Activated T-cell treated with anti-CD3 and anti-CD28 coated beads, Interleukin-2, amount 50 U/mL, for 4 hours (primary cell): ENCODE measurements around the gene OR2AP1. TPM values are rescaled to one million over a fixed set of nuclear protein-coding genes. Genes with fewer than 3 reads are reported as not detected.

Experiments
- ATAC-seq, 2 donors: fragments of 200-7000 bp; cut with Tn5 transposase; one replicate each; pipeline ENCODE4 v1.10.0; 2021
- DNase-seq: peaks from one replicate; pipeline ENCODE4 v3.0.0-alpha.2; 2020
- H3K27me3 Mint-ChIP-seq: one replicate; pipeline ENCODE4 v1.8.0; 2021; ENCODE audit warnings: low read depth, mixed read lengths
- H3K36me3 Mint-ChIP-seq: one replicate; pipeline ENCODE4 v1.8.0; 2022; ENCODE audit warnings: mixed read lengths; ENCODE audit not compliant: insufficient read depth
- H3K4me1 Mint-ChIP-seq: one replicate; pipeline ENCODE4 v1.8.0; 2021; ENCODE audit warnings: low read depth, mixed read lengths
- H3K4me3 Mint-ChIP-seq: one replicate; pipeline ENCODE4 v1.8.0; 2021; ENCODE audit warnings: mild to moderate bottlenecking, moderate library complexity, mixed read lengths
- H3K9me3 Mint-ChIP-seq: one replicate; pipeline ENCODE4 v1.8.0; 2021; ENCODE audit warnings: mixed read lengths
- total RNA-seq, 3 donors: library from RNA; stranded (reverse); gene quantifications; one replicate each; pipeline ENCODE4 v1.2.1, GENCODE V29; 2021

The OR2AP1 gene
- total RNA-seq, 3 donors from 2014 or later, result 0.15 TPM; not detected in 2

DNA sequence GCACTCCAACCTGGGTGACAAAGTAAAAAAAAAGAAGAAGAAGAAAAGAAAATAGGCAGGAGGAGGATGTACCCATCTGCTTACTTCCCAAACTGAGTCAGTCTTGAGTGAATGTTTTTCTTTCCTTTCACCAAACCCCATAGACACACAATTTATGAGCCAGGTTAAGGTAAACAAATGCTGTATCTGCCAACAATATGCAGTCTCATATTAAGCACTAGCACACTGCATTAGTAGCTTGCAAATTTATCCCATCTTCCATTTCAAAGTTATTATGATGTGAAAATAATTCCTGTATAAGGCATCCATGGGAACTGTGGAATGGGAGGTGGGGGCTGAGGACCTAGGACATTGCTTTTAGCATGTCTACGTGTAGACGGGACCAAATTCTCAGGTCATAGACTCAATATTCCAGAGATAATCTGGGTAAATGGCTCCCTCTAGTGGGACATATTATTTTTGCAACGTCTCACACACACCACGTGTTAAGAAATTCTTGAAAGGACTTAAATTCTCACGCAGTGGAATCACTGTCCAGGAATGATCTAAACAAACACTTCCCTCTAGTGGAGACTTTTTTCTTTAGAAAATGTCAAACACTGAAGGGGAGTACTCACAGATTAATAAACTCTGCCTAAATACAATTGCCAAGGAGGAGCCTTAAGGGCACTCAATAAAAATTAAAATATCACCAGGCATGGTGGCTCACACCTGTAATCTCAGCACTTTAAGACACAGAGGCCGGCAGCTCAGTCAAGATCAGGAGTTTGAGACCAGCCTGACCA lies 47.3 kb downstream of the OR2AP1 start:
- peak; percentile 64 to 67 for ATAC-seq
- Mint-ChIP-seq H3K27me3 (peaks cover 28% of the 10 kb centered on the region), H3K4me3 (no peak overlapping the region), H3K9me3 (peaks cover 23% of the 10 kb centered on the region), H3K4me1 (peaks cover 4% of the 10 kb centered on the region), H3K36me3 (no peaks in the 10 kb centered on the region)
- peak; percentile 12 for DNase-seq

DNA sequence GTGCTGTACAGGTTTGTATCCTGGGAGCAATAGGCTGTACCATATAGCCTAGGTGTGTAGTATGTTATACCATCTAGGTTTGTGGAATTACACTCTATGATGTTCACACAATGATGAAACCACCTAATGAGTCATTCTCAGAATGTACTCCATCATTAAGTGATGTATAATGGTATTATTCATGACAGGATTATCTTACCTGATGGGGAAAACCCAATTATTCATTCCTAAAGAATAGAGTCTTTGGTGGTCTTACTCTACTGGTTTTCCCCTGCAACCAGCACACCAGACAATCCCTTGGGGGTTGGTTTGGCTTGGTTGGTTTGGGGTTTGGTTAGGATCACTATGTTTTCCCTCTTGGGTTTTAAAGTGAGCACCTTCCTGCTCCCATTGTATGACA lies 51.8 kb downstream of the OR2AP1 start:
- peaks cover 6% of the 10 kb centered on the region for H3K27me3 Mint-ChIP-seq
- no peak for DNase-seq
- no peaks in the 10 kb centered on the region for H3K9me3 Mint-ChIP-seq
- H3K36me3 Mint-ChIP-seq, result no peaks in the 10 kb centered on the region
- no peak overlapping the region for H3K4me3 Mint-ChIP-seq
- ATAC-seq, result peak; percentile 80 to 89
- H3K4me1 Mint-ChIP-seq, result peaks cover 11% of the 10 kb centered on the region

Other genes starting within 250 kb of the OR2AP1 start
- gene OR6C3, start 241.7 kb upstream of the OR2AP1 start, total RNA-seq, result not detected
- gene OR6C75, start 209.5 kb upstream of the OR2AP1 start, total RNA-seq, result not detected
- gene OR6C65, start 171.9 kb upstream of the OR2AP1 start, total RNA-seq, result not detected
- not detected for gene OR6C76, start 146.2 kb upstream of the OR2AP1 start, total RNA-seq
- not detected for gene OR6C2, start 128.4 kb upstream of the OR2AP1 start, total RNA-seq
- not detected for gene OR6C70, start 102.3 kb upstream of the OR2AP1 start, total RNA-seq
- gene OR6C68, start 80.1 kb upstream of the OR2AP1 start, total RNA-seq, result not detected
- not detected for gene OR6C4, start 22.9 kb upstream of the OR2AP1 start, total RNA-seq
- not detected for gene OR10P1, start 64.4 kb downstream of the OR2AP1 start, total RNA-seq
- 1 to 10 TPM in 2 of 3 donors, under 1 TPM in 1; 0.91 to 1.4 (median 1.3) TPM for gene ITGA7, start 135.4 kb downstream of the OR2AP1 start, total RNA-seq
- 10 to 100 TPM; 60.7 to 65.7 (median 61.7) TPM for gene BLOC1S1, start 143.6 kb downstream of the OR2AP1 start, total RNA-seq
- gene RDH5, start 147.9 kb downstream of the OR2AP1 start, total RNA-seq, result 1 to 10 TPM; 3.9 to 7.4 (median 5.1) TPM
- 100 to 1,000 TPM; 158 to 177 (median 177) TPM for gene CD63, start 156.5 kb downstream of the OR2AP1 start, total RNA-seq
- 10 to 100 TPM; 12.3 to 15.5 (median 14.5) TPM for gene GDF11, start 170.7 kb downstream of the OR2AP1 start, total RNA-seq
- 10 to 100 TPM; 65.8 to 78.5 (median 69.6) TPM for gene SARNP, start 245.3 kb downstream of the OR2AP1 start, total RNA-seq
- gene ORMDL2, start 245.6 kb downstream of the OR2AP1 start, total RNA-seq, result 10 to 100 TPM; 45.9 to 57.0 (median 49.9) TPM